H9 (cell line): ENCODE results near the gene CKB. TPM values are rescaled to one million over a fixed set of nuclear protein-coding genes. Genes with fewer than 3 reads are reported as not detected.

Source experiments
- DNase-seq: peaks from one replicate; pipeline ENCODE4 v3.0.0-alpha.2; 2017
- H2AFZ ChIP-seq: one replicate; pipeline ENCODE4 v1.6.1; 2013; ENCODE audit warnings: mild to moderate bottlenecking, low read length, control low read depth, moderate library complexity
- H2AK5ac ChIP-seq: 2 replicates; pipeline ENCODE4 v1.6.1; 2013; ENCODE audit warnings: low read length, control low read depth, mixed read lengths; ENCODE audit not compliant: insufficient read length
- H2BK120ac ChIP-seq: one replicate; pipeline ENCODE4 v1.6.1; 2013; ENCODE audit warnings: low read depth, mild to moderate bottlenecking, low read length, control low read depth, inconsistent platforms; ENCODE audit not compliant: poor library complexity, severe bottlenecking
- H2BK12ac ChIP-seq: 2 replicates; pipeline ENCODE4 v1.6.1; 2013; ENCODE audit warnings: low read length, control low read depth, mixed read lengths, low read depth; ENCODE audit not compliant: insufficient read length
- H2BK15ac ChIP-seq: 2 replicates; pipeline ENCODE4 v1.6.1; 2013; ENCODE audit warnings: low read depth, low read length, control low read depth
- H2BK20ac ChIP-seq: one replicate; pipeline ENCODE4 v1.6.1; 2013; ENCODE audit warnings: low read depth, mild to moderate bottlenecking, low read length, control low read depth, inconsistent platforms; ENCODE audit not compliant: poor library complexity, severe bottlenecking
- H2BK5ac ChIP-seq: 2 replicates; pipeline ENCODE4 v1.6.1; 2013; ENCODE audit warnings: low read length, control low read depth, mixed read lengths; ENCODE audit not compliant: insufficient read length
- H3K14ac ChIP-seq: 2 replicates; pipeline ENCODE4 v1.6.1; 2013; ENCODE audit warnings: low read length, control low read depth; ENCODE audit not compliant: insufficient read depth
- H3K18ac ChIP-seq: 2 replicates; pipeline ENCODE4 v1.6.1; 2013; ENCODE audit warnings: low read depth, mild to moderate bottlenecking, mixed read lengths, low read length, control low read depth; ENCODE audit not compliant: insufficient read length
- H3K23ac ChIP-seq: 2 replicates; pipeline ENCODE4 v1.6.1; 2013; ENCODE audit warnings: low read length, control low read depth, mixed read lengths, low read depth; ENCODE audit not compliant: insufficient read length
- H3K23me2 ChIP-seq: 2 replicates; pipeline ENCODE4 v1.6.1; 2013; ENCODE audit warnings: low read depth, mild to moderate bottlenecking, mixed read lengths, low read length, control low read depth; ENCODE audit not compliant: insufficient read length, poor library complexity, severe bottlenecking
- H3K27ac ChIP-seq: 2 replicates; pipeline ENCODE4 v1.5.1; 2013; ENCODE audit warnings: low read length, control low read depth, mixed read lengths, low read depth; ENCODE audit not compliant: insufficient read length
- H3K27me3 ChIP-seq: 2 replicates; pipeline ENCODE4 v1.6.1; 2013; ENCODE audit warnings: low read length, control low read depth, inconsistent platforms; ENCODE audit not compliant: insufficient read depth
- H3K4ac ChIP-seq: 2 replicates; pipeline ENCODE4 v1.6.1; 2013; ENCODE audit warnings: low read depth, mild to moderate bottlenecking, control low read depth, inconsistent platforms, low read length, moderate library complexity
- H3K4me1 ChIP-seq: 2 replicates; pipeline ENCODE4 v1.6.1; 2013; ENCODE audit warnings: low read length, control low read depth, inconsistent platforms; ENCODE audit not compliant: insufficient read depth
- H3K4me2 ChIP-seq: 2 replicates; pipeline ENCODE4 v1.6.1; 2013; ENCODE audit warnings: low read length, control low read depth, mixed read lengths; ENCODE audit not compliant: insufficient read length, insufficient read depth
- H3K56ac ChIP-seq: 2 replicates; pipeline ENCODE4 v1.6.1; 2013; ENCODE audit warnings: low read depth, mild to moderate bottlenecking, mixed read lengths, low read length, control low read depth; ENCODE audit not compliant: insufficient read length
- H3K79me1 ChIP-seq: 2 replicates; pipeline ENCODE4 v1.6.1; 2013; ENCODE audit warnings: low read depth, mild to moderate bottlenecking, moderate library complexity, low read length, control low read depth, inconsistent platforms; ENCODE audit not compliant: insufficient read depth, poor library complexity, severe bottlenecking
- H3K79me2 ChIP-seq: 2 replicates; pipeline ENCODE4 v1.6.1; 2013; ENCODE audit warnings: low read length, control low read depth, inconsistent platforms; ENCODE audit not compliant: insufficient read depth
- H3K9ac ChIP-seq: 2 replicates; pipeline ENCODE4 v1.6.1; 2013; ENCODE audit warnings: low read length, control low read depth, mixed read lengths; ENCODE audit not compliant: insufficient read length; ENCODE audit errors: extremely low read depth
- H3K9me3 ChIP-seq: one replicate; pipeline ENCODE4 v1.6.1; 2013; ENCODE audit warnings: low read depth, low read length, inconsistent platforms; ENCODE audit not compliant: control insufficient read depth
- H3T11ph ChIP-seq: one replicate; pipeline ENCODE4 v1.6.1; 2013; ENCODE audit warnings: mild to moderate bottlenecking, low read length, control low read depth, inconsistent platforms
- H4K20me1 ChIP-seq: one replicate; pipeline ENCODE4 v1.6.1; 2013; ENCODE audit not compliant: control insufficient read depth, insufficient read length, insufficient read depth
- H4K5ac ChIP-seq: 2 replicates; pipeline ENCODE4 v1.6.1; 2013; ENCODE audit warnings: low read depth, mild to moderate bottlenecking, mixed read lengths, low read length, control low read depth; ENCODE audit not compliant: insufficient read length
- H4K8ac ChIP-seq: replicated peaks from 2 replicates; pipeline ENCODE4 v1.6.1; 2013; ENCODE audit warnings: low read length, control low read depth, mixed read lengths, low read depth; ENCODE audit not compliant: insufficient read length
- H4K91ac ChIP-seq: 2 replicates; pipeline ENCODE4 v1.6.1; 2013; ENCODE audit warnings: low read depth, mild to moderate bottlenecking, moderate library complexity, mixed read lengths, low read length, control low read depth; ENCODE audit not compliant: insufficient read length
- H3K27ac Mint-ChIP-seq, 3 experiments: 2 replicates in 2 of 3; 3 replicates in 1 of 3; pipeline ENCODE4 v1.8.0; 2020 to 2021; ENCODE audit warnings: mixed read lengths in 3 of 3, mild to moderate bottlenecking in 1 of 3, moderate library complexity in 1 of 3
- H3K27me3 Mint-ChIP-seq: 2 replicates; pipeline ENCODE4 v1.8.0; 2021; ENCODE audit warnings: low read depth, mild to moderate bottlenecking, moderate library complexity, mixed read lengths
- H3K36me3 Mint-ChIP-seq, 3 experiments: 2 replicates in 2 of 3; 3 replicates in 1 of 3; pipeline ENCODE4 v1.8.0; 2020 to 2021; ENCODE audit warnings: low read depth in 3 of 3, mixed read lengths in 3 of 3; ENCODE audit not compliant: insufficient read depth in 1 of 3
- H3K4me1 Mint-ChIP-seq, 2 experiments: 2 replicates each; pipeline ENCODE4 v1.8.0; 2020; ENCODE audit warnings: mixed read lengths in 2 of 2
- H3K4me3 Mint-ChIP-seq, 2 experiments: 2 replicates in 1 of 2; 3 replicates in 1 of 2; pipeline ENCODE4 v1.8.0; 2020 to 2021; ENCODE audit warnings: mild to moderate bottlenecking in 2 of 2, mixed read lengths in 2 of 2, moderate library complexity in 1 of 2
- H3K9me3 Mint-ChIP-seq, 2 experiments: 2 replicates in 1 of 2; 3 replicates in 1 of 2; pipeline ENCODE4 v1.8.0; 2020; ENCODE audit warnings: mild to moderate bottlenecking in 2 of 2, mixed read lengths in 2 of 2, moderate library complexity in 1 of 2
- CTCF ChIP-seq: fragments of 200-600 bp; sonication (generic); conservative IDR thresholded peaks from 3 replicates; pipeline ENCODE4 v1.8.0; 2021; ENCODE audit warnings: antibody characterized with exemption, mild to moderate bottlenecking
- WGBS: extraction: QIAGEN DNeasy Blood & Tissue Kit; methylation state at CpG from one replicate; pipeline ENCODE4 v1.1.7; 2013; ENCODE audit warnings: missing lambda C conversion rate, low lambda C conversion rate, mixed read lengths; ENCODE audit not compliant: insufficient read length; ENCODE audit errors: extremely low coverage; 5-methylcytosine and 5-hydroxymethylcytosine counted together
- total RNA-seq: library from RNA; stranded (reverse); gene quantifications from 2 replicates; pipeline ENCODE4 v1.2.1, GENCODE V29; 2021

Gene CKB
- total RNA-seq, 1 experiment from 2014 or later: 517 TPM

DNA sequence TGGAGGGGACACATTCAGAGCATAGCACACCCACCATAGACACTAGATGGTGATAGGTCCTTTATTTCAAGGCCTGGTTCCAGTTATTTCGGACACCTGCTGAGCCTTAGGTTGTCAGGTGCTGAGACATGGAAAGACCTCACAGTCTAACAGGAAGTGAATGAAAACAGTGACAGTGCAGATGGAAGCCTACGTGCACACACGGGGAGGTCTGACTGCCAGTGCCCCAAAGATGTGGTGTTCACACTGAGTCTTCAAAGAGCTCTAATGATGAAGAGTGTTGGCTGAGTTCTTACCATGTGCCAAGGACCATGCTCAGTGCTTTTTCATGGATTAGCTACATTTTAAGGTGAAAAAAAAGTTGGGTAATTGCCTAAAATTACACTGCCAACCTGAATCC, 46.6 kb downstream of the CKB start:
- no peaks in the 10 kb centered on the region for H3K4me1 Mint-ChIP-seq
- Histone ChIP-seq H2BK15ac (no peak overlapping the region), H3K14ac (no peak overlapping the region), H3K4me1 (no peaks in the 10 kb centered on the region), H2BK120ac (no peak overlapping the region), H3K27me3 (no peaks in the 10 kb centered on the region), H2AK5ac (no peak overlapping the region), H4K20me1 (no peaks in the 10 kb centered on the region), H4K8ac (no peak overlapping the region), H4K91ac (no peak overlapping the region), H3K4me2 (no peak overlapping the region), H3K9me3 (no peaks in the 10 kb centered on the region), H3K4ac (no peak overlapping the region), H3K9ac (no peak overlapping the region), H2BK12ac (no peak overlapping the region), H3K18ac (no peak overlapping the region), H3K27ac (no peak overlapping the region), H2AFZ (no peak overlapping the region), H3K56ac (no peak overlapping the region), H4K5ac (no peak overlapping the region), H3K23ac (no peak overlapping the region), H2BK5ac (no peak overlapping the region), H3K79me2 (no peaks in the 10 kb centered on the region), H3K23me2 (no peaks in the 10 kb centered on the region), H3T11ph (no peak overlapping the region), H3K79me1 (no peaks in the 10 kb centered on the region), H2BK20ac (no peak overlapping the region)
- no peak overlapping the region for H3K4me3 Mint-ChIP-seq
- no peak for TF ChIP-seq CTCF
- DNase-seq: no peak
- no CpG with 5 or more reads among the region's 3 CpGs for WGBS
- no peaks in the 10 kb centered on the region for H3K9me3 Mint-ChIP-seq
- H3K36me3 Mint-ChIP-seq: peaks cover 27 to 69% (median 55%) of the 10 kb centered on the region in 3 experiments; a peak in 6 of 7 replicates
- H3K27me3 Mint-ChIP-seq: no peaks in the 10 kb centered on the region
- 0 out of 7 replicates have a peak overlapping the region, but pooled peaks of 1 of the 3 experiments have one; percentile 8 for H3K27ac Mint-ChIP-seq
